IMR-90 (cell line): ENCODE data around the gene LONP1. TPM values are rescaled to one million over a fixed set of nuclear protein-coding genes. Genes with fewer than 3 reads are reported as not detected.
"Not testable (repeated sequence)": the region's sequence is repeated elsewhere in the genome, so short reads cannot be mapped to it uniquely, and the experiment has no call there.

Experiments
- ATAC-seq: fragments of 200-7000 bp; cut with Tn5 transposase; 2 replicates; pipeline ENCODE4 v1.9.1; 2020; ENCODE audit warnings: low read depth, mild to moderate bottlenecking, moderate library complexity
- BruUV-seq: library from RNA; stranded (reverse); fragments of 400-500 nt; replicated peaks from 2 replicates; lab custom pipeline; 2021; lab: Mats Ljungman, UMichigan
- CTCF ChIA-PET: fragments of 300-600 bp; formaldehyde crosslinking; extraction: SDS; loops from one replicate; lab custom pipeline; 2021; ENCODE audit warnings: antibody characterized with exemption; lab: Yijun Ruan, JAX
- POLR2A ChIA-PET: fragments of 300-600 bp; sonication (Branson Sonifier 250); formaldehyde crosslinking; loops from one replicate; lab custom pipeline; 2022; ENCODE audit warnings: antibody characterized with exemption; ENCODE audit not compliant: unreplicated experiment; lab: Charles Lee
- DNase-seq: peaks from one replicate; pipeline ENCODE4 v3.0.0; 2013
- H2AFZ ChIP-seq: replicated peaks from 2 replicates; pipeline ENCODE3; 2013; ENCODE audit warnings: low read length, mild to moderate bottlenecking; ENCODE audit not compliant: poor library complexity
- H2AK5ac ChIP-seq: 2 replicates; pipeline ENCODE4 v1.6.1; 2013; ENCODE audit warnings: low read depth, low read length, inconsistent platforms
- H2AK9ac ChIP-seq: replicated peaks from 2 replicates; pipeline ENCODE3; 2013; ENCODE audit warnings: mild to moderate bottlenecking, low read depth, low read length, moderate library complexity; ENCODE audit not compliant: poor library complexity
- H2BK120ac ChIP-seq: 2 replicates; pipeline ENCODE4 v1.6.1; 2013; ENCODE audit warnings: low read depth, low read length, inconsistent platforms
- H2BK15ac ChIP-seq: 3 replicates; pipeline ENCODE4 v1.6.1; 2013; ENCODE audit warnings: low read depth, low read length, inconsistent platforms
- H2BK20ac ChIP-seq: 2 replicates; pipeline ENCODE4 v1.6.1; 2013; ENCODE audit warnings: low read depth, mild to moderate bottlenecking, inconsistent platforms, low read length, moderate library complexity
- H2BK5ac ChIP-seq: 2 replicates; pipeline ENCODE4 v1.6.1; 2013; ENCODE audit warnings: mild to moderate bottlenecking, low read depth, low read length, inconsistent platforms; ENCODE audit not compliant: poor library complexity, severe bottlenecking
- H3K14ac ChIP-seq: replicated peaks from 2 replicates; pipeline ENCODE4 v1.6.1; 2013; ENCODE audit warnings: low read depth, low read length, inconsistent platforms
- H3K18ac ChIP-seq: 2 replicates; pipeline ENCODE4 v1.6.1; 2013; ENCODE audit warnings: low read depth, low read length, control low read depth
- H3K23ac ChIP-seq: 2 replicates; pipeline ENCODE4 v1.6.1; 2013; ENCODE audit warnings: low read depth, low read length, inconsistent platforms
- H3K27ac ChIP-seq: 2 replicates; pipeline ENCODE4 v1.5.1; 2013; ENCODE audit warnings: mild to moderate bottlenecking, control low read depth, low read length; ENCODE audit not compliant: insufficient read depth
- H3K27me3 ChIP-seq: 2 replicates; pipeline ENCODE4 v1.6.1; 2013; ENCODE audit warnings: low read length; ENCODE audit not compliant: control insufficient read depth, insufficient read depth
- H3K36me3 ChIP-seq: 2 replicates; pipeline ENCODE4 v1.6.1; 2013; ENCODE audit warnings: low read length, mixed read lengths; ENCODE audit not compliant: control insufficient read depth, insufficient read depth
- H3K4ac ChIP-seq: 2 replicates; pipeline ENCODE4 v1.6.1; 2013; ENCODE audit warnings: low read depth, low read length, inconsistent platforms
- H3K4me1 ChIP-seq: 2 replicates; pipeline ENCODE4 v1.6.1; 2013; ENCODE audit warnings: low read length, mixed read lengths; ENCODE audit not compliant: control insufficient read depth, insufficient read depth
- H3K4me2 ChIP-seq: 2 replicates; pipeline ENCODE4 v1.6.1; 2013; ENCODE audit warnings: low read depth, mild to moderate bottlenecking, control low read depth, low read length, moderate library complexity
- H3K4me3 ChIP-seq: 2 replicates; pipeline ENCODE4 v1.5.1; 2013; ENCODE audit warnings: low read depth, mild to moderate bottlenecking, control low read depth, low read length, moderate library complexity; ENCODE audit not compliant: insufficient read depth
- H3K56ac ChIP-seq: 2 replicates; pipeline ENCODE4 v1.6.1; 2013; ENCODE audit warnings: low read length, inconsistent platforms; ENCODE audit not compliant: insufficient read depth; ENCODE audit errors: extremely low read depth
- H3K79me1 ChIP-seq, 2 experiments: 2 replicates each; pipeline ENCODE4 v1.6.1; 2013; ENCODE audit warnings: low read length in 2 of 2, inconsistent platforms in 1 of 2, low read depth in 1 of 2
- H3K9ac ChIP-seq: 2 replicates; pipeline ENCODE4 v1.6.1; 2013; ENCODE audit warnings: low read depth, low read length, control low read depth
- H3K9me1 ChIP-seq: 2 replicates; pipeline ENCODE4 v1.6.1; 2013; ENCODE audit warnings: low read length, inconsistent platforms; ENCODE audit not compliant: insufficient read depth
- H3K9me3 ChIP-seq: 2 replicates; pipeline ENCODE4 v1.6.1; 2013; ENCODE audit warnings: low read length; ENCODE audit not compliant: control insufficient read depth, insufficient read depth
- H4K20me1 ChIP-seq: 2 replicates; pipeline ENCODE4 v1.6.1; 2013; ENCODE audit warnings: low read length, inconsistent platforms; ENCODE audit not compliant: insufficient read depth
- H4K5ac ChIP-seq: 2 replicates; pipeline ENCODE4 v1.6.1; 2013; ENCODE audit warnings: mild to moderate bottlenecking, low read depth, low read length, control low read depth
- H4K8ac ChIP-seq, 2 experiments: 2 replicates each; pipeline ENCODE4 v1.6.1; 2013; ENCODE audit warnings: low read depth in 2 of 2, low read length in 2 of 2, control low read depth in 1 of 2, inconsistent platforms in 1 of 2
- H4K91ac ChIP-seq: 2 replicates; pipeline ENCODE4 v1.6.1; 2013; ENCODE audit warnings: low read depth, low read length, inconsistent platforms; ENCODE audit not compliant: insufficient read depth
- BHLHE40 ChIP-seq: fragments of 150-350 bp; IDR thresholded peaks from 2 replicates; pipeline ENCODE4 v1.6.1; 2016; ENCODE audit warnings: mild to moderate bottlenecking, low read depth, low read length
- CHD1 ChIP-seq: IDR thresholded peaks from 2 replicates; pipeline ENCODE4 v1.6.1; 2012; ENCODE audit warnings: low read depth, low read length, improper control_type of control experiment
- FOS ChIP-seq: fragments of 150-350 bp; IDR thresholded peaks from 2 replicates; pipeline ENCODE4 v1.6.1; 2016; ENCODE audit warnings: low read depth, low read length
- MAZ ChIP-seq: IDR thresholded peaks from 2 replicates; pipeline ENCODE4 v1.6.1; 2012; ENCODE audit warnings: low read depth, mild to moderate bottlenecking, low read length, improper control_type of control experiment, moderate library complexity, borderline replicate concordance
- NFE2L2 ChIP-seq: fragments of 150-350 bp; IDR thresholded peaks from 2 replicates; pipeline ENCODE4 v1.6.1; 2016; ENCODE audit warnings: low read depth, mild to moderate bottlenecking, low read length
- RAD21 ChIP-seq: IDR thresholded peaks from 2 replicates; pipeline ENCODE4 v1.6.1; 2012; ENCODE audit warnings: low read length, improper control_type of control experiment
- WGBS, 2 experiments: methylation state at CpG; one replicate each; pipeline versions ENCODE4 v1.1.5 to v1.1.7; 2013; ENCODE audit warnings: missing lambda C conversion rate in 2 of 2; ENCODE audit not compliant: insufficient read length in 1 of 2; ENCODE audit errors: extremely low coverage in 2 of 2; 5-methylcytosine and 5-hydroxymethylcytosine counted together
- dilution Hi-C: fragments of 300-500 bp; cut with HindIII; formaldehyde crosslinking; loops from one replicate; pipeline ENCODE4 v1.14.3; 2018; ENCODE audit warnings: low sequenced_read_pairs; ENCODE audit not compliant: unreplicated experiment
- in situ Hi-C: fragments of 300-500 bp; cut with MboI; formaldehyde crosslinking; loops from 3 replicates; pipeline ENCODE4 v1.14.3; 2019; ENCODE audit warnings: low sequenced_read_pairs, inconsistent platforms, mixed read lengths
- intact Hi-C: fragments of 100-400 bp; cut with micrococcal nuclease; formaldehyde crosslinking; loops from 2 replicates; pipeline ENCODE4 v1.10.0; 2022
- polyA plus RNA-seq, 3 experiments: library from polyadenylated mRNA; depleted of rRNA; stranded (reverse); fragments of >200 nt; gene quantifications; 2 replicates each; pipeline ENCODE4 v1.2.3, GENCODE V29; 2012; ENCODE audit warnings: low replicate concordance in 1 of 3
- total RNA-seq: library from RNA; depleted of rRNA; stranded (reverse); fragments of >200 nt; gene quantifications from 2 replicates; pipeline ENCODE4 v1.2.3, GENCODE V29; 2012

LONP1 gene
- total and polyA plus RNA-seq, 2 of the 4 experiments (the other 2 are of a cell fraction): 64.2 to 93.2 TPM

DNA sequence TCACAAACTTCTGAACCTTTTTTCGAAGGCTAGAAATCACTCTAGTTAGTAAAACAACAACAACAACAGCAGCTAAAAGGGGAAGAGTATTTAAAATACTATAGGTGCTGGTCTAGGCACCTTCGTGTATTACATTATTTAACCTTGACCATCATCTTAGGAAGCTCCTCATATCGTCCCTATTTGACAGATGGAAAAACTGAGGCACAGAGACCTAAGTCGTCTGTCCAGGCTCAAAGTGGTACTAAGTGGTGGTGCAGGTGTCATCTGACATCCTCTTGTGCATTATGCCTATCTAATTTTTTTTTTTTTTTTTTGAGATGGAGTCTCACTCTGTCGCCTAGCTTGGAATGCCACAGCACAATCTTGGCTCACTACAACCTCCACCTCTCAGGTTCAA lies 29.6 kb upstream of the LONP1 start:
- dilution Hi-C loops: no loop called here
- H3K27ac ChIP-seq: no peak overlapping the region

DNA sequence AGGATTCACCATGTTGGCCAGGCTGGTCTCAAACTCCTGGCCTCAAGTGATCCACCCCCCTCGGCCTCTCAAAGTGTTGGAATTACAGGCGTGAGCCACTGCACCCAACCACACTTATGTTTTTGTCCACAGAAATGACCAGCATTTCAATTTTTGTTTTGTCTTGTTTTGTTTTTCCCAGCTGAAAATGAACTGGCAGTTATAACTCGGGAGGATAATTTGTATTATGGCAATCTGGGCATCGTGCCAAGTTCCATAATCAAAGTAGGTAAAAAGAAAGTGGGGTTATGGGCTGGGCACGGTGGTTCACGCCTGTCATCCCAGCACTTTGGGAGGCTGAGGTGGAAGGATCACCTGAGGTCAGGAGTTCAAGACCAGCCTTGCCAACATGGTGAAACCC lies 29.0 kb upstream of the LONP1 start:
- H3K9me3 ChIP-seq, intact Hi-C loops, H3K4me3 ChIP-seq, H2BK15ac ChIP-seq, H3K4me2 ChIP-seq, BruUV-seq, H3K4ac ChIP-seq, H3K18ac ChIP-seq, H3K9ac ChIP-seq, H3K36me3 ChIP-seq, DNase-seq, dilution Hi-C loops, ATAC-seq, H2BK20ac ChIP-seq, H3K4me1 ChIP-seq, H2AK5ac ChIP-seq, H3K56ac ChIP-seq, H2AFZ ChIP-seq, H4K91ac ChIP-seq, in situ Hi-C loops, H3K23ac ChIP-seq, H3K27ac ChIP-seq, H3K79me1 ChIP-seq, H4K20me1 ChIP-seq, H3K9me1 ChIP-seq, H3K14ac ChIP-seq, POLR2A ChIA-PET, H2BK120ac ChIP-seq, H4K5ac ChIP-seq, H4K8ac ChIP-seq, H2AK9ac ChIP-seq, H2BK5ac ChIP-seq: not testable (repeated sequence)
- H3K27me3 ChIP-seq: peaks cover 20% of the 10 kb centered on the region
- WGBS, 2 experiments: 27% methylated on average over 2 of the region's 6 CpGs; no CpG with 5 or more reads in 1 of the 2 experiments
- CTCF ChIA-PET: interaction anchor here (0.6 kb wide), 1 partner anchor 19 kb away, joined by 3 read pairs; no protein-coding TSS in a partner anchor

More for the DNA sequence above, 29.6 kb upstream of the LONP1 start:
- in situ Hi-C loops: no loop called here
- Histone ChIP-seq H3K79me1 (no peaks in the 10 kb centered on the region), H2BK120ac (no peak overlapping the region), H2BK15ac (no peak overlapping the region), H3K56ac (no peak overlapping the region), H4K8ac (no peak overlapping the region), H3K27me3 (peaks cover 22% of the 10 kb centered on the region), H4K91ac (no peak overlapping the region), H4K5ac (no peak overlapping the region), H3K9ac (no peak overlapping the region), H3K14ac (no peak overlapping the region), H3K4me3 (no peak overlapping the region), H3K18ac (no peak overlapping the region), H3K4me2 (no peak overlapping the region), H3K23ac (no peak overlapping the region), H3K9me3 (no peaks in the 10 kb centered on the region), H2BK20ac (no peak overlapping the region), H2AFZ (no peak overlapping the region), H2BK5ac (no peak overlapping the region), H3K4ac (no peak overlapping the region), H4K20me1 (no peaks in the 10 kb centered on the region), H3K9me1 (no peaks in the 10 kb centered on the region), H3K36me3 (no peaks in the 10 kb centered on the region), H2AK5ac (no peak overlapping the region), H2AK9ac (no peak overlapping the region), H3K4me1 (no peaks in the 10 kb centered on the region)
- no CpG with 5 or more reads among the region's 5 CpGs for WGBS, 2 experiments
- ChIA-PET CTCF (interaction anchor here (0.6 kb wide), 1 partner anchor 19 kb away, joined by 3 read pairs; no protein-coding TSS in a partner anchor), POLR2A (no interaction called here)
- BruUV-seq: no TSS peak
- ATAC-seq (no peak), DNase-seq (no peak)
- intact Hi-C loops: no loop called here
- TF ChIP-seq FOS (no peak), NFE2L2 (no peak), BHLHE40 (no peak), MAZ (no peak), CHD1 (no peak), RAD21 (no peak)
